HG03097 (cell line): Measurements from ENCODE around the gene CAD.

Experiments used
- ATAC-seq: cut with Tn5 transposase; IDR thresholded peaks from one replicate; pipeline ENCODE4 v1.9.1; 2021; ENCODE audit not compliant: unreplicated experiment, low FRiP score

Gene CAD

GRCh38 chr2:27275211-27276150 lies 58.3 kb downstream of the CAD start, which contains the start of gene DNAJC5G:
Gene DNAJC5G (plus strand): TSS chr2:27275433. CDS start chr2:27276729, 1,296 bp downstream.
- ATAC-seq = no peak

- no peak for ATAC-seq
Measured at GRCh38 chr2:27278010-27278409, 60.8 kb downstream of the CAD start.

GRCh38 chr2:27280826-27281225 lies 63.7 kb downstream of the CAD start:
- no peak for ATAC-seq

- ATAC-seq = no peak
Measured at GRCh38 chr2:27281442-27281841, 64.3 kb downstream of the CAD start.

- ATAC-seq = no peak
Measured at GRCh38 chr2:27281855-27282559, 64.8 kb downstream of the CAD start, which contains the start of gene TRIM54. Gene TRIM54 (plus strand): TSS chr2:27282429. CDS start chr2:27282732, 303 bp downstream.

GRCh38 chr2:27282892-27283291 lies 65.7 kb downstream of the CAD start:
- no peak for ATAC-seq

- ATAC-seq = no peak
Measured at GRCh38 chr2:27284996-27285395, 67.8 kb downstream of the CAD start.

GRCh38 chr2:27285481-27285880 lies 68.3 kb downstream of the CAD start:
- no peak for ATAC-seq

- no peak for ATAC-seq
Measured at GRCh38 chr2:27288610-27289009, 71.4 kb downstream of the CAD start.

GRCh38 chr2:27290549-27290948 lies 73.4 kb downstream of the CAD start:
- no peak for ATAC-seq

GRCh38 chr2:27291865-27292264 lies 74.7 kb downstream of the CAD start:
- ATAC-seq = no peak
